ENCODE results near the gene RAB8B.

The RAB8B gene

DNA sequence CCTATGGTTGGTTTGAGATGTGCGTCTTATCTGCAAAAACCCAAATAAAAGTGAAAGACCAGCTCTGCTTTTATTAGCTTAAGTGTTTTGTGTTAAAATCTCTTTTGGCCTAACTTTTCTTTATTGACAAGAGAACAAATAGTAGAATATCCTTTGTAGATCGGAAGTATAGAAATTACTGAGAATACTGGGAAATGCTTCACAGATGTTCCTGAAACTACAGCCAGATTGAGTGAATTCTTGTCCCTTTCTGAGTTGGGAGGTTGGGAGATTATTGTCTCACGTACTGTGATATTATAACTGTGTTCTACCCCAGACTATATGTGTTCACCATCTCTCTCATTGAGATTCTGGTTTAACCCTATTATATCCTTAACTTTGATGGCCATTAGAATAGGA, 21.7 kb downstream of the RAB8B start:
- Mint-ChIP-seq H3K27ac (peak overlapping the region; percentile 93), H3K4me3 (peak overlapping the region; percentile 43), H3K9me3 (no peaks in the 10 kb centered on the region), H3K27me3 (no peaks in the 10 kb centered on the region), H3K36me3 (peaks cover 27% of the 10 kb centered on the region), H3K4me1 (peaks cover 87% of the 10 kb centered on the region)
- no peak for ATAC-seq

DNA sequence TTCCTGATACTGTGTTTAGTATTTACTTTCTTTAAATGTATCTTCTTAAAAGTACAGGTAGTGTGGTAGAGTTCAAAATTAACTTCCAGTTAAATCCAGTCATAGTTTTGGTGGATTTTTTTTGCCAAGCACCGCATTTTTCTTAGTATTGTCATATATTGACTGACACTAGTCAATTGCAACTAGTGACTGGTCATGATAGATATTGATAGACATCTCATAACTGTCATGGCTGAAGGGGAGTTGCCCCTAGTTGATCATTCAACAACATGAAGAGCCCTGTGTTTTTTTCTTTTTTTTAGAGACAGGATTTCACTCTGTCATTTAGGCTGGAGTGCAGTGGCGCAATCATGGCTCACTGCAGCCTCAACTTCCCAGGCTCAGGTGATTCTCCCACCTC, 22.1 kb downstream of the RAB8B start:
- Mint-ChIP-seq H3K4me3 (no peak overlapping the region), H3K9me3 (no peaks in the 10 kb centered on the region), H3K36me3 (peaks cover 23% of the 10 kb centered on the region), H3K4me1 (peaks cover 83% of the 10 kb centered on the region), H3K27ac (peak overlapping the region; percentile 93), H3K27me3 (no peaks in the 10 kb centered on the region)
- ATAC-seq: no peak

DNA sequence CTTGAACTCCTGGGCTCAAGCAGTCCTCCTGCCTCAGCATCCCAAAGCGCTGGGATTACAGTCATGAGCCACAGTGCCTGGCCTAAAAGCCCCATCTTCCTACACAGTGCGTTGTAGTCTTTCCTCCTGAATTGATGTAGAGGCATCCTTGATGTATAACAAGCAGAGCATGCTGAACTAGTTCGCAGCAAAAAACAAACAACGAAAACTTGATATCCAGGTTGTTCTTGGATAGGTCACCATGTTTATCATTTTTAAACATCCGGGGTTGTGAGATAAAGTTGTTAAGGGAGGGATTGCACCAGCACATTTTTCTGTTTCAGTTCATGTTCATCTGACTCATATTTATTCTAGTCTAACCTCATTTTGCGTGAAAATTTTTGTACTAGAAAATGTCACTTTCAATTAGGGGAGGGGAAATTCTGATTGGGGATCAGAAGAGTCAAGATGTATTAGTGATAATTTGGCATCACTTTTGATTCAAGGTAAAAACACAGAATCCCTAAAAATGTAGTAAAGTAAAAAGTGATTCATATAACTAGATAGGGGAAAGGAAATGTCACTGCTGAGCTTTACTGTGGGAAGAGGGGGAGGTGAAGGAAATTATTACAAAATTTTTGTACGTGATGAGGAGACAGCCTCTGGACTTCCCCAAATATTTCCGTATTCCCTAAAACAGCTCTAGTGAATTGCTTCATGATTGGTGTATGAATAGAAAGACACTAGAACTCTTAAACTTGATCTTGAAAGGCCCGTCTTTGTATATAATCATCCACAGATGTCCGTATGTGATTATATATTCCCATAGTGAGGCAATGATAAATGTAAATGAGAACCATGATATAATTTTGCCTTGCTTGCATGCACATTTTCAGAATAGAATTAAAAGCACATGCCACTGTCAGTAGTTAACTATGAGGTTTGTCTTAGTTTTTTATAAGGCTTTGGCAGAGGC, 22.9 kb downstream of the RAB8B start:
- peak; percentile 79 for ATAC-seq
- H3K4me3 Mint-ChIP-seq: peak overlapping the region; percentile 74
- no peaks in the 10 kb centered on the region for H3K27me3 Mint-ChIP-seq

DNA sequence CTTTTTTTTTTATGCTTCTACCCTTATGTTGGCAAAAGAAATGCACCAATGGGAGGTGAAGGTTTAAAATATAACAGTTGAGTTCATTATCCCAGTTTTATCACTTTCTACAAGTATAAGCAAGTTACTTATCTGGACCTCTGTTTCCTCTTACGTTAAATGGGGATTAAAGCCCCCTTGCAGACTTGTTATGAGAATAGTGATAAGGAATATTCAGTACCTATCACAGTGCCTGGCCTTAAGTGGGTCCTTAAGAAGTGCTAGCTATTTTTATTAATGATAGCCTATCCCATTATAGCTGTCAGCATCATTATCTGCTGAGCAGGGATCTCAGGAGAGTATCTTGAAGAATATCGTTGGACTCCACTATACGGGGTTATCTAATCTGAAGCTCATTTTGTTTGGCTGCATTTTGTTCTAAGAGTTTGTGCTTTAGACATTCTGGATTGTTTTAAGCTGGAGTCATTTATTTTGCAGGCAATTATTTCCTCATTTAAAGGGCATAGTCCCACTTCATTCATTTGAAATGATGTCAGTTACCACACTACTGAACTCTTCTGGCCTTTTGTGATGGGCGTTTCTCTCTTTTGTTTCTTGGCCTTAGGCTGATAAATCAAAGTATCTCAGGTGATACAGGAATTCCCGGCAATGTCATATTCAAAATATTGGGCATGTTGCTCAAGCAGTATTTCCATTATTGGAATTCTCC, 28.8 kb downstream of the RAB8B start:
- no peaks in the 10 kb centered on the region for H3K27me3 Mint-ChIP-seq
- ATAC-seq: no peak
- H3K4me1 Mint-ChIP-seq: peaks cover 65% of the 10 kb centered on the region
- H3K4me3 Mint-ChIP-seq: no peak overlapping the region
- H3K27ac Mint-ChIP-seq: peak overlapping the region; percentile 36
- H3K36me3 Mint-ChIP-seq: peaks cover 30% of the 10 kb centered on the region
- H3K9me3 Mint-ChIP-seq: no peaks in the 10 kb centered on the region

More for the DNA sequence above, 22.9 kb downstream of the RAB8B start:
- peaks cover 75% of the 10 kb centered on the region for H3K4me1 Mint-ChIP-seq
- H3K9me3 Mint-ChIP-seq: no peaks in the 10 kb centered on the region
- H3K36me3 Mint-ChIP-seq: peaks cover 15% of the 10 kb centered on the region
- H3K27ac Mint-ChIP-seq: peak overlapping the region; percentile 93

DNA sequence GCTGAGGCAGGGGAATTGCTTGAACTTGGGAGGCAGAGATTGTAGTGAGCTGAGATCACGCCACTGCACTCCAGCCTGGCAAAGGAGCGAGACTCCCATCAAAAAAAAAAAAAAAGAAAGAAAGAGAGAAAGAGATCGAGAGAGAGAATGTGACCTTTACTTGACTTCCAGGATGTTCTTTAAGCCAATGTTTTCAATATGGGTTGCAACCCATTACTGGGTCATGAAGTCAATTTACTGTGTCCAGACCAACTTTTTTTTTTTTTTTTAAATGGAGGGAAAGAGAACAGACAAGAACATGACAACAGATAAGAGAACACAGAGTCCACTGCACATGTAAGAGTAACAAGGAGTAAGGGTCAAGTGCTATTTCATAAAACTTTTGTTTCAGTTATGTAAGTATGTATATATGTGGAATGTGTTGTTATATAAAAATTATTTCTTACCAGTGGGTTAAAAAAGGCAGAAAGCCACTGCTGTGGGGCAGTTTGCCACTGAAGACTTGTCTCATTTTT, 29.8 kb downstream of the RAB8B start:
- Mint-ChIP-seq H3K27me3 (no peaks in the 10 kb centered on the region), H3K4me3 (no peak overlapping the region), H3K4me1 (peaks cover 55% of the 10 kb centered on the region), H3K27ac (peak overlapping the region; percentile 36), H3K9me3 (no peaks in the 10 kb centered on the region), H3K36me3 (peaks cover 30% of the 10 kb centered on the region)
- no peak for ATAC-seq

DNA sequence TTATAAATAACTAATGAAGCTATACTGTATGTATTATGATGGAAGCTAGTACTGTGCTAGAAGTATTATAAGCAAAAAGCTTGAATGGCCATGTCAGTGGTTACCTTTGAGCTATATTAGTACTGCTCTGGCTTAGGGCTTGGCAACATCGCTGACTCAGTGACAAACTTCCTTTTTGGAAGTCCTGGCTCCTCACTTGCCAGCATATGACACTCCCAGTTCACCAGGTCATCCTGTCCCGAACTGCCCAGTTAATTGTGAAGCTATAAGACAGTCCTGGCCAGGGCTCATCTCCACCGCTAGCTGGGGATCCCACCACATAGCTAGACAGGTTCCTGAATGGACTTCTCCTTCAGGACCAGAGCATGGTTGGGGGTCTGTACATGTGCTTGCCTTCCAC, 31.9 kb downstream of the RAB8B start:
- peaks cover 44% of the 10 kb centered on the region for H3K4me1 Mint-ChIP-seq
- no peak for ATAC-seq
- H3K27ac Mint-ChIP-seq: peak overlapping the region; percentile 29
- H3K9me3 Mint-ChIP-seq: no peaks in the 10 kb centered on the region
- H3K27me3 Mint-ChIP-seq: no peaks in the 10 kb centered on the region
- no peak overlapping the region for H3K4me3 Mint-ChIP-seq
- peaks cover 35% of the 10 kb centered on the region for H3K36me3 Mint-ChIP-seq

DNA sequence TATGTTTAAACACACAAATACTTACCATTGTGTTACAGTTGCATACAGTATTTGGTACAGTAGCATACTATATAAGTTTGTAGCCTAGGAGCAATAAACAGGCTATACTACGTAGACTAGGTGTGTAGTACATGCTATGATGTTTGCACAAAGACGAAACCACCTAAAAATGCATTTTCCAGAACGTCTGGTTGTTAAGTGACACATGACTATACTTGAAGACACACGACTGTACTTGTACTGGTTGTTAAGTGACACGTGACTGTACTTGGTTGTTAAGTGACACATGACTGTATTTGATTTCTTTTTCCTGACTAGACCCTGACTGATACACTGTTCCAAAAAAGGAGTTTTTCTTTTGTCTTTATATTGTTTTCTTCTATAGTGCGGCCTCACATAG, 34.1 kb downstream of the RAB8B start:
- Mint-ChIP-seq H3K27me3 (no peaks in the 10 kb centered on the region), H3K4me1 (peaks cover 46% of the 10 kb centered on the region), H3K36me3 (peaks cover 39% of the 10 kb centered on the region), H3K27ac (no peak overlapping the region), H3K4me3 (no peak overlapping the region), H3K9me3 (no peaks in the 10 kb centered on the region)
- no peak for ATAC-seq

DNA sequence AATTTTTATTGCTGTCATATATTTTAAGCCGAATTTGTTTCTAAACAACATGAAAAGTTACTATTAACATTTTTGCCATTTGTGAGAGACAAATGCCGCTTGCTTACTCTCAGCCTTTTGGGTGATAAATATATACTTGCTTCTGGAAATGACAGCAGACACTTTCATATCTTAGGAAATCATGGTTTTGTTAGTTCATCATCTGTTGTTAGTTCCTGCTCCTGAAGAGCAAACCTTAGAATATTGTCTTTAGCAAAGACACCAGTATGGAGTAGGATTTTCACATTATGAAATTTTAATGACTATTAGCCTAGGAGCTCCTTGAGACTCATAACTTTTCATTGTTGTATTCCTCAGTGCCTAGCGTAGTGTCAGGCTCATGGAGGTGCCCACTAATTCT, 36.0 kb downstream of the RAB8B start:
- ATAC-seq: no peak
- no peaks in the 10 kb centered on the region for H3K9me3 Mint-ChIP-seq
- H3K4me3 Mint-ChIP-seq: no peak overlapping the region
- no peak overlapping the region for H3K27ac Mint-ChIP-seq
- no peaks in the 10 kb centered on the region for H3K27me3 Mint-ChIP-seq
- peaks cover 30% of the 10 kb centered on the region for H3K36me3 Mint-ChIP-seq
- peaks cover 35% of the 10 kb centered on the region for H3K4me1 Mint-ChIP-seq

DNA sequence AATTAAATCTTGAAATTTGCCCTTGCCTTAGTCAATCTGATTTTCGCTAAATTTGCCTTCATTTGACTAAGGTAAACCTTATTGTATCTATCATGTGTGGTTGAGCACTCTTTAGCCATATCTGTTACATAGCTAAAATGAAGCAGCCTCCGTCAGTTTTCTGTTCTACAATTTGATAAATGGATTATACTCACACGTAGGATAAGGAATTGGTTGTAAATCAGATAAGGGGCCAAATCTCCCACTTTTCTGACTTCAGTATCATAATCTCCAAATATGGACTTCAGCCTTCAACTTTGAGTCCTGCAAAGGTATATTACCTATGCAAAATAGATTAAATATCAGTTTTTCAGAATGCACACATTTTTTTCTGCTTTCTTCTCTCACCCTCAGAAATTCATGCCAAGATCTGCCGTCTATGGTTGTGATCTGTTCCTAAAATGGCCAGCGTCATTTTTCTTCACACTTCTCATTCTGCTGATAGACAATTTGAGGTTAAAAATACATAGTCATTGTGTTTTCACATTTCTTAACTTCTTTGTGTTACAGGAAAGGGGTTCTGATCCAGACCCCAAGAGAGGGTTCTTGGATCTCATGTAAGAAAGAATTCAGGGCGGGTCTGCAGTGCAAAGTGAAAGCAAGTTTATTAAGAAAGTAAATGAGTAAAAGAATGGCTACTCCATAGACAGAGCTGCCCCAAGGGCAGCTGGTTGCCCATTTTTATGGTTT, 36.9 kb downstream of the RAB8B start:
- H3K27me3 Mint-ChIP-seq: no peaks in the 10 kb centered on the region
- no peaks in the 10 kb centered on the region for H3K9me3 Mint-ChIP-seq
- H3K4me3 Mint-ChIP-seq: no peak overlapping the region
- peaks cover 28% of the 10 kb centered on the region for H3K4me1 Mint-ChIP-seq
- peak overlapping the region; percentile 2 for H3K27ac Mint-ChIP-seq
- no peak for ATAC-seq
- H3K36me3 Mint-ChIP-seq: peaks cover 21% of the 10 kb centered on the region

DNA sequence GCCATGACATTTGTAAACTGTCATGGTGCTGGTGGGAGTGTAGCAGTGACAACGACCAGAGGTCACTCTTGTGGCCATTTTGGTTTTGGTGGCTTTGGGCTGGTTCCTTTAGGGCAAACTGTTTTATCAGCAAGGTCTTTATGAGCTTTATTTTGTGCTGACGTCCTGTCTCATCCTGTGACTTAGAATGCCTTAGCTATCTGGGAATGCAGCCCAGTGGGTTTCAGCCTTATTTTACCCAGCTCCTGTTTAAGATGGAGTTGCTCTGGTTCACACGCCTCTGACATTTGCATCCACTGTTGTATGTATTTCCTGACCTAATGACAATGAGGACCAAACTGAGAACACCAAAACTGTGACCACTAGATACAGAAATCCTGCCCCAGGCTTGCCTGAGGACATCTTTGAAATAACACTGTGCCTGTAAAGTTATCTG, 37.6 kb downstream of the RAB8B start:
- no peaks in the 10 kb centered on the region for H3K9me3 Mint-ChIP-seq
- H3K4me3 Mint-ChIP-seq: no peak overlapping the region
- peaks cover 20% of the 10 kb centered on the region for H3K36me3 Mint-ChIP-seq
- ATAC-seq: no peak
- peaks cover 27% of the 10 kb centered on the region for H3K4me1 Mint-ChIP-seq
- H3K27ac Mint-ChIP-seq: peak overlapping the region; percentile 2
- no peaks in the 10 kb centered on the region for H3K27me3 Mint-ChIP-seq

DNA sequence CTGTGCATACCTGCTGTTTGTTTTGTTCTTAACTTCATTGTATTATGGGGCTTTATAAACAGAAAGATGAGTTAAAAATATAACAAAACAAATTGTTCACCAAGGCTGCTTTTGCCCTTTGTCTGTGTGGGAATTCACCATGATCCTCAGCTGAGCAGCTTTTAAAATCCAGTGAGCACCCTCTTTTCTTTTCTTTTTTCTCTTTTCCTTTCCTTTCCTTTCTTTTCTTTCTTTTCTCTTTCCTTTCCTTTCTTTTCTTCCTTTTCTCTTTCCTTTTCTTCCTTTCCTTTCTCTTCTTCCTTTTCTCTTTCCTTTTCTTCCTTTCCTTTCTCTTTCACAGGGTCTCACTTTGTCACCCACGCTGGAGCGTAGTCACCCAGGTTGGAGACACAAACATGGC, 38.3 kb downstream of the RAB8B start:
- Mint-ChIP-seq H3K9me3 (no peaks in the 10 kb centered on the region), H3K27me3 (no peaks in the 10 kb centered on the region), H3K27ac (peak overlapping the region; percentile 2), H3K36me3 (peaks cover 14% of the 10 kb centered on the region), H3K4me1 (peaks cover 22% of the 10 kb centered on the region), H3K4me3 (no peak overlapping the region)
- no peak for ATAC-seq

DNA sequence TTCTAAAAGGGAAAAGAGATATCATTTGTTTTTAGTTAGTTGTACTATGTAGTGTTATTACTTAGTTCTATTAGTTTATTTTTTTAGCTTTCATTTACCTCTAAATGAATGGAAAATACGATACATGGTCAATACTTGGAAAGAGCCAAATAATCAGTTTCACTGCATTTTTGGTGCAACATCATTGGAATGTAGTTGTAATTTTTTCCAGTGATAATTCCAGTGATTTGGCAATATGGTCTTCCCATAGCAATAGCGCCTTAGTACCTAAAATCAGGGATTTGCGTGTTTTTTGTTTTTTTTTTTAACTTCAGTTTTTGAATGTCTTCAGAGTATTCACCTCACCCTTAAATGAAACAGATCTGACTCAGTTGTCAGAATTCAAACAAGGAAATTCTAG, 41.8 kb downstream of the RAB8B start:
- no peaks in the 10 kb centered on the region for H3K27me3 Mint-ChIP-seq
- H3K4me3 Mint-ChIP-seq: no peak overlapping the region
- ATAC-seq: no peak
- H3K27ac Mint-ChIP-seq: no peak overlapping the region
- no peaks in the 10 kb centered on the region for H3K9me3 Mint-ChIP-seq
- H3K4me1 Mint-ChIP-seq: peaks cover 41% of the 10 kb centered on the region
- H3K36me3 Mint-ChIP-seq: peaks cover 19% of the 10 kb centered on the region

DNA sequence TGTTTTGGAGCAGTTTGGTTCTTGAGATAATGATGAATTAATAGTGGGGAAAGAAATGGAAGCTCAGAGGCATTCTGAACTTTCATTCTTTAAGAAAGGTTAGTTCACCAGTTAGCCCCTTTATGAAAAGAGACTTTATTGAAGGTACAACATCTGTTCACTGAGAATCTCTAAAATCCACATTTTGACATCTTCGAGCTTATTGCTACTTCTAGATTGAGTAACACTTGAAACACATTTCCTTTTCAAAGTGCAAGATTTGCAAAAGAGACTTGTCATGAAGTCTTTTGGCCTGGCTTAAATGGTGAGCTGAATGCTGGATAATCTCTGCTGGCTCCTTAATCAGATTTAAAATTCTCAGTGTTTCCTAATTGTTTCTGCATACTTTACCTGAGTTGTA, 42.3 kb downstream of the RAB8B start:
- no peak for ATAC-seq
- Mint-ChIP-seq H3K4me3 (no peak overlapping the region), H3K27ac (peak overlapping the region; percentile 17), H3K36me3 (peaks cover 15% of the 10 kb centered on the region), H3K9me3 (no peaks in the 10 kb centered on the region), H3K27me3 (no peaks in the 10 kb centered on the region), H3K4me1 (peaks cover 41% of the 10 kb centered on the region)

DNA sequence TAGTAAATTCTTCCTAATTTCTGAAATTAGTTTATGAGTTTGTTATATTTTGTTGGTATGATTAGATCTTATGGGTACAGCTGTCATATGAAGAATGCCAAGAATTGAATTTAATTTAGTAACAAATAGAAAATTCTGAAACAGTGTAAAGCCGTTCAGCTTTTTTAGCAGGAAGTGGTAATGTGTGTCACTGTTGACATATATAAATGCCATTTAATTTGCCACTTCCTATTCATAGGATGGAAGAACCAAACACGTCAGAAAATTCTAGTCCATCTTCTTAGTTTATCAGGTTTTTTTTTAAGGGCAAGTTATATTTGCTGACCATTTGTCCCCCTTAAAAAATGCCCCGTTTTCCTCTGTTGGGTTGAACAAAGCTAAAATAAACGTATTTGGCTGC, 43.0 kb downstream of the RAB8B start:
- Mint-ChIP-seq H3K27me3 (no peaks in the 10 kb centered on the region), H3K4me3 (no peak overlapping the region), H3K9me3 (no peaks in the 10 kb centered on the region), H3K4me1 (peaks cover 48% of the 10 kb centered on the region), H3K27ac (peak overlapping the region; percentile 17), H3K36me3 (peaks cover 22% of the 10 kb centered on the region)
- no peak for ATAC-seq

DNA sequence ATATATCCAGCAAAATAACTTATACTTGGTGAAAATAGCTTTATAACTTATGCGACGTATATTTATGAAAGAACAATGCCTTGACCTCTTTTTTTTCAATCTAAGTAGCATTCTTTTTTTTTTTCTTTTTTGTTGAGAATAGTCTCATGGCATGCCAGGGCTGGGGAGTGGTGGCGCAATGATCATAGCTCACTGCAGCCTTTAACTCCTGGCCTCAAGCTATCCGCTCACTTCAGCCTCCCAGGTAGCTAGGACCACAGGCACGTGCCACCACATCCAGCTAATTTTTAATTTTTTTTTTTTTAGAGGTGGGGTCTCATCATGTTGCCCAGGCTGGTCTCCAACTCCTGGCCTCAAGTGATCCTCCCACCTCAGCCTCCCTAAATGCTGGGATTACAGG, 43.5 kb downstream of the RAB8B start:
- Mint-ChIP-seq H3K36me3 (peaks cover 23% of the 10 kb centered on the region), H3K9me3 (no peaks in the 10 kb centered on the region), H3K27ac (peak overlapping the region; percentile 76), H3K4me1 (peaks cover 48% of the 10 kb centered on the region), H3K4me3 (no peak overlapping the region), H3K27me3 (no peaks in the 10 kb centered on the region)
- no peak for ATAC-seq

Measured in stimulated activated memory B cell treated with anti-CD40 and anti-IgM and Interleukin-4, amounts not matched to agents 10 μg/mL and 1 μg/mL and 100 μg/mL, for 72 hours (primary cell).